ENCODE measurements around the gene SCLY.

The SCLY gene

DNA sequence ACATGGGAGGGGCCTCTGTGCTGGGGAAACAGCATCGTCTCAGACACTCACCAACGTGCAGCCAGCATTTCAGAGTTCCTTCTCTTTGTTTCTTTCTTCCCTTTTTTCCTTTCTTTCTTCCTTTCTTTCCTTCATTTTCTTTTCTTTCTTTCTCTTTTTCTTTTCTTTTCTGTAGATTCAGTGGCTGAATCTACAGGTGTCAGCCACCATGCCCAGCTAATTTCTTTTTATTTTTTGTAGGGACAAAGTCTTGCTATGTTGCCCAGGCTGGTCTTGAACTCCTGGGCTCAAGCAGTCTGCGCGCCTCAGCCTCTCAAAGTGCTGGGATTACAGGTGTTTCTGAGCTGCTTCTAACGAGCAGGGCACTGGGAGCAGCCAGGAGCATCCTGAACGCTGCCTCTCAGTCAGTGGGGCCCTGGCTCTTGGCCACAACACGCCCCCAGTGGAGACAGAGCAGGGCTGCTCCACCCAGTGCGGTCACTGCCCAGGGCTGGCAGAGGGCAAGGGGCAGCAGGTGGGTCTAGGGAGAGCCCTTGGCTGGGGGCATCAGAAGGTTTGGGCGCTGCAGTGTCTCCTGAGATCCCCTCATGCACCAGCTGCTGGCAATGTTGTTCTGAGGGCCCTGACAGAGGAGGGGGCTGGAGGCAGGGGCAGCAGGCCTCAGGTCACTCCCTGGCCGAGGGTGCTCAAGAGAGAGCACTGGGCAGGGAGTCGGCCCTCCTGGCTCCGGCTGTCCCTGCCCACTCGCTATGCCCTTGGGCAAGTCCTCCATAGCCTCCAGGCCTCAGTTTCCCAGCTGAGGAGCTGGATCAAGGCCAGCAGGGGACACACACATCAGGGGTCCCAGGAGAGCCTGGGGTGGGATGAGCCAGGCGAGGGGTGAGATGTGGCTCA is 72.9 kb downstream of the SCLY start:
- Mint-ChIP-seq H3K9me3 (no peaks in the 10 kb centered on the region), H3K4me3 (no peak overlapping the region), H3K27ac (peak overlapping the region; percentile 70), H3K36me3 (ENCODE audit: low read depth) (no peaks in the 10 kb centered on the region), H3K4me1 (peaks cover 34% of the 10 kb centered on the region), H3K27me3 (ENCODE audit: low read depth, poor library complexity) (peaks cover 4% of the 10 kb centered on the region)
- TF ChIP-seq, protein P1, sequence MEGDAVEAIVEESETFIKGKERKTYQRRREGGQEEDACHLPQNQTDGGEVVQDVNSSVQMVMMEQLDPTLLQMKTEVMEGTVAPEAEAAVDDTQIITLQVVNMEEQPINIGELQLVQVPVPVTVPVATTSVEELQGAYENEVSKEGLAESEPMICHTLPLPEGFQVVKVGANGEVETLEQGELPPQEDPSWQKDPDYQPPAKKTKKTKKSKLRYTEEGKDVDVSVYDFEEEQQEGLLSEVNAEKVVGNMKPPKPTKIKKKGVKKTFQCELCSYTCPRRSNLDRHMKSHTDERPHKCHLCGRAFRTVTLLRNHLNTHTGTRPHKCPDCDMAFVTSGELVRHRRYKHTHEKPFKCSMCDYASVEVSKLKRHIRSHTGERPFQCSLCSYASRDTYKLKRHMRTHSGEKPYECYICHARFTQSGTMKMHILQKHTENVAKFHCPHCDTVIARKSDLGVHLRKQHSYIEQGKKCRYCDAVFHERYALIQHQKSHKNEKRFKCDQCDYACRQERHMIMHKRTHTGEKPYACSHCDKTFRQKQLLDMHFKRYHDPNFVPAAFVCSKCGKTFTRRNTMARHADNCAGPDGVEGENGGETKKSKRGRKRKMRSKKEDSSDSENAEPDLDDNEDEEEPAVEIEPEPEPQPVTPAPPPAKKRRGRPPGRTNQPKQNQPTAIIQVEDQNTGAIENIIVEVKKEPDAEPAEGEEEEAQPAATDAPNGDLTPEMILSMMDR (IDR thresholded peaks at IDR 0.05): no peak
- DNase-seq: no peak

DNA sequence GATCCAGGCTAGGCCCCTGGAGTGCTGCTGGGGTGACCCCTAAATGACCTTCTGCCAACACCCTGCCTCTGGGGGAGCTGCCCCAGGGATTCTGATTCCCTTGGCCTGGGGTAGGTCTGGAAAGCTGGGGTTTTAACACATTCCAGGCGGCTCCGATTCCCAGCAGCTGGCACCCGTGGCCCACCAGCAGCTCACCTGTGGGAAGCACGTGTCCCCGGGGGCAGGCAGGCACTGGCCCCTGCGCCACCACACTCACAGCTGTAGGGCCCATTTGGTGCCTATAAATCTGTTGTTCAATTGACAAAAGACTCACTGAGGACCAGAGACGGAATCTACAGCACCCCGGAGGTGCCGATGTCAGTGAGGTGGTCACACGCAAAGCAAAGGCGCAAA is 73.6 kb downstream of the SCLY start:
- H3K27ac Mint-ChIP-seq: no peak overlapping the region
- H3K4me1 Mint-ChIP-seq: peaks cover 34% of the 10 kb centered on the region
- no peaks in the 10 kb centered on the region for H3K36me3 Mint-ChIP-seq (ENCODE audit: low read depth)
- TF ChIP-seq, protein P1 (IDR thresholded peaks at IDR 0.05): no peak
- H3K9me3 Mint-ChIP-seq: no peaks in the 10 kb centered on the region
- no peak for DNase-seq
- peaks cover 4% of the 10 kb centered on the region for H3K27me3 Mint-ChIP-seq (ENCODE audit: low read depth, poor library complexity)
- H3K4me3 Mint-ChIP-seq: no peak overlapping the region

DNA sequence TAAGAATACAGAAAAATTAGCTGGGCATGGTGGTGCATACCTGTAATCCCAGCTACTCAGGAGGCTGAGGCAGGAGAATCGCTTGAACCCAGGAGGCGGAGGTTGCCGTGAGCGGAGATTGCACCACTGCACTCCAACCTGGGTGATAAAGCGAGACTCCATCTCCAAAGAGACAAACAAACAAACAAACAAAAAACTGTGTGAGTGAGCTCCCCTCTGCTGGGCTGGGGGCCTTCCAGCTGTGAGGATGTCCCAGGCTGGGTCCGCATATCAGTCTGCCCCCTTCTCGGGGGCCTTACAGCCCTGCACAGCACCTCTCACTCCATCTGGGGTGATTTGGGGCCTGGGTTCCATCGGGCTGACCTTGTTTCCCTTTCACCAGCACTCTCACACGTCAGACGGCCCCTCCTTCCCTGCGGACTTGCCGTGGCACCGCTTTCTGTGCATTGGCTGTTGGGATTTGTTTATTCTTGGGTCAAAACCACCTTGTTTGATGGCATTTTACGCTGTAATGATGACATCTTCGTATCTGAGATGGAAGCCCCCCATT is 74.9 kb downstream of the SCLY start:
- Mint-ChIP-seq H3K36me3 (ENCODE audit: low read depth) (no peaks in the 10 kb centered on the region), H3K27ac (no peak overlapping the region), H3K9me3 (no peaks in the 10 kb centered on the region), H3K4me1 (peaks cover 38% of the 10 kb centered on the region), H3K4me3 (no peak overlapping the region), H3K27me3 (ENCODE audit: low read depth, poor library complexity) (peaks cover 4% of the 10 kb centered on the region)
- TF ChIP-seq, protein P1 (IDR thresholded peaks at IDR 0.05): no peak
- no peak for DNase-seq

DNA sequence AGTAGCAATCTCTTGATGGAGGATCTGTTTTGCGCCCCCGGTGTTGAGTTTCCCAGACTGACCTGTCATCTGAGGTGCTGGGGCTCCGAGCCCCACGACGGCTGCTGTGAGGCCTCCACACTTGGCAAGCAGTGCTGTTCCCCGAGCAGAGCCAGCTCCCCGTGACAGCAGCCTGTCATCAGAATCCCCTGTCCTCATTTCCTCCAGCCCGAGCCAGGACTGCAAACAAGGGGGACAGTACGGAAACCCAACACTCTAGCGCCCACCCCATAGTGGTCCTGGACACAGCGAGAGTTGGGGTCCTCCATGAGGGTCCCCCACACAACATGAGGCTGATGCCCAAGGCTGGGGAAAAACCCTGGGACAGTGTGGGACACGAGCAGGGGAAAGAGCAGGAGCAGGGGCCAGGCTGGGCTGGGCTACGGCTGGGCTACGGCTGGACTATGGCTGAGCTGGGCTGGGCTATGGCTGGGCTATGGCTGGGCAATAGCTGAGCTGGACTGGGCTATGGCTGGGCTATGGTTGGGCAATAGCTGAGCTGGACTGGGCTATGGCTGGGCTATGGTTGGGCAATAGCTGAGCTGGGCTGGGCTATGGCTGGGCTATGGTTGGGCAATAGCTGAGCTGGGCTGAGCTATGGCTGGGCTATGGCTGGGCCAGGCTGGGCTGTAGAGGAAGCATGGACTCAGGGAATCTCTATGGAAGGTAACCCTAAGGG is 76.2 kb downstream of the SCLY start:
- no peak for DNase-seq
- H3K4me3 Mint-ChIP-seq: no peak overlapping the region
- H3K4me1 Mint-ChIP-seq: peaks cover 44% of the 10 kb centered on the region
- no peak overlapping the region for H3K27ac Mint-ChIP-seq
- TF ChIP-seq, protein P1 (IDR thresholded peaks at IDR 0.05): no peak
- peaks cover 4% of the 10 kb centered on the region for H3K27me3 Mint-ChIP-seq (ENCODE audit: low read depth, poor library complexity)
- no peaks in the 10 kb centered on the region for H3K9me3 Mint-ChIP-seq
- H3K36me3 Mint-ChIP-seq (ENCODE audit: low read depth): no peaks in the 10 kb centered on the region

DNA sequence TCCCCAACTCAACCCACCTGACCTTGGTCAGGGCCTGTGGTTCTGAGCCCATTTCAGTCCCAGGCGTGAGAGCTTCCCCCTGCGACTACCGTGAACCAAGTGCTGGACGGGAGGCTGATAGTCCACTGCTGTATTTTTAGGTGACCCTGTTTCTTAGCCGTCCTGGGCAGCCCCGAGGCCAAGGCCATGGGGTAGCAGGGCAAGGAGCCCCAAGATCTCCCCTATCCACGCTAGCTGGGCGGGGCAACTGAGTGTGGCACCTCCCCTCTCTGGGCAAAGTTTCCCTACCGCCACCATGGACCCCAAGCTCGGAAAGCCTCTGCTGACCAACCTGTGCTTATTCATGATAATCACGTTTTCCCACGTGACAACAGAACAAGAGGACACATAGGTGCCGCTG is 77.1 kb downstream of the SCLY start:
- Mint-ChIP-seq H3K4me1 (peaks cover 49% of the 10 kb centered on the region), H3K27ac (no peak overlapping the region), H3K9me3 (no peaks in the 10 kb centered on the region), H3K27me3 (ENCODE audit: low read depth, poor library complexity) (peaks cover 4% of the 10 kb centered on the region), H3K36me3 (ENCODE audit: low read depth) (no peaks in the 10 kb centered on the region), H3K4me3 (no peak overlapping the region)
- TF ChIP-seq, protein P1 (IDR thresholded peaks at IDR 0.05): no peak
- DNase-seq: no peak

Data from nephron progenitor cell (in vitro differentiated cells).